ENCODE results near the gene COMTD1.
A peak's percentile ranks its signal among the peaks of the same experiment; 100 is the strongest.
"Not testable (repeated sequence)": the region's sequence is repeated elsewhere in the genome, so short reads cannot be mapped to it uniquely, and the experiment has no call there.

The COMTD1 gene

GRCh38 chr10:75223507-75223906 is 12.2 kb downstream of the COMTD1 start:
- DNase-seq (ENCODE audit: low spot score) (no peak), FAIRE-seq (no peak)

GRCh38 chr10:75221492-75221891 is 14.3 kb downstream of the COMTD1 start:
- not testable (repeated sequence) for DNase-seq (ENCODE audit: low spot score); FAIRE-seq

DNA sequence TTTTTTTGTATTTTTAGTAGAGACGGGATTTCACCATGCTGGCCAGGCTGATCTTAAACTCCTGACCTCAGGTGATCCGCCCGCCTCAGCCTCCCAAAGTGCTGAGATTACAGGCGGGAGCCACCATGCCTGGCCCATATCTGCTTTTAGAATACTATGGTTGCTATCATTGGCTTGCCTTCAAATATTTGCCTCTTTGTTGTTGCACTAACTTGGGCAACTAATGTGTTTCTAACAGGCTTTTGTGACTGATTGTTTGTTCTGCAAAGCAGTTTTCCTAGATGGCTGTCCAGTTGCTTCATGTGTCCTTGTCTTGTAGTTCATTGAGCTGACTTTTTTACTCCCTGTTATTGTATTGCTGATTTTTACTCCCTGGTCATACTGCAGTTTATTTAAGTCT is 15.5 kb downstream of the COMTD1 start:
- no peak for FAIRE-seq
- DNase-seq (ENCODE audit: low spot score): no peak

DNA sequence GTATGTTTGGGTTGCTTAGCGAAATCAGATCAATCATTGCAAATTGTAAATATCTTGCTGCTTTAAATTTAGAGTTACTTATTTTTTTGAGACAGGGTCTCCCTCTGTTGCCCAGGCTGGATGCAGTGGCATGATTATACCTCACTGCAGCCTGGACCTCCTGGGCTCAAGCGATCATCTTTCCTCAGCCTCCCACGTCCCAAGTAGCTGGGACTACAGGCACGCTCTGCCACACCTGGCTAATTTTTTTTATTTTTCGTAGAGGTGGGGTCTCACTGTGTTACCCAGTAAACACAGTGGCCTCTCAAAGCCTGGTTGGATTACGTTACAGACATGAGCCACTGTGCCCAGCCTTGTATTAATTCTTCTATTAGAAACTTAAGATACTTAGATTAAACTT is 23.4 kb downstream of the COMTD1 start:
- FAIRE-seq (no peak), DNase-seq (ENCODE audit: low spot score) (no peak)

DNA sequence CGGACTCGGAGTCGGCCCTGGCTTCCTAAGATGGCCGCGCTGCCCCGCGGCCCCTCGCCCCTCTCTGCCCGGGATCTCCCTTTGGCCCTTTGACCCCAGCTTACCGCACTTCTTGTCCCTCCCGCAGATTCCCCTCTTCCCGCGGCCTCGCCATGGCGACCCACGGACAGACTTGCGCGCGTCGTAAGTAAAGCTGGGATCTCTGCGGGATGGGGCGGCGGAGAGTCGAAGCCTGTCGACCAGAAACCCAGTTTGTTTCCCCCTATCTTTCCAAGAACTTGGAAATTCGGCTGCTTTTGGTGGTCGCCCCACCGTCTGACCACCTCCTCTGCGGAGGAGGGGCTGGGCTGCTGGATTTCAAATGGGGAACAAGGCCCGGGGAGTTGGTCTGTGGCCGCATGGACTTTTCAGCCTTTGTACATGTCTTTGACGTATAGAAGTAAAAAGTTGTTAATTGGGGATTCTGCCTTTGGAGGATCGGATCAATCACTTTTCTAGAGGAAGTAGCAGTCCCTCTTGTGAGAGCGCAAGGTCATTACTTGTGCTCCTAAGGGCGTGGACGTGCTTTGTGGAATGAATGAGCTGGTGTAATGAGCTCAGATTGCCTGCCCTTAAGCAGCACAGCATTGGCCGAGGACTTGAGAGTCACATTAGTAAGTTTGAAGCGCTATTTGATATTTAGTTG is 24.6 kb downstream of the COMTD1 start:
- FAIRE-seq (no peak), DNase-seq (ENCODE audit: low spot score) (peak; percentile 53)

- FAIRE-seq (no peak), DNase-seq (ENCODE audit: low spot score) (peak; percentile 74)
These were observed 25.3 kb downstream of the COMTD1 start, which contains the start of gene VDAC2 for GRCh38 chr10:75210282-75211006. VDAC2 (plus strand) TSS chr10:75210796; CDS start chr10:75211159, 363 bp downstream.

GRCh38 chr10:75209921-75210281 is 25.9 kb downstream of the COMTD1 start:
- DNase-seq (ENCODE audit: low spot score): peak; percentile 61
- no peak for FAIRE-seq

- FAIRE-seq: no peak
These were observed 26.5 kb downstream of the COMTD1 start for GRCh38 chr10:75209086-75209920.

GRCh38 chr10:75208181-75208580 is 27.6 kb downstream of the COMTD1 start:
- FAIRE-seq (no peak), DNase-seq (ENCODE audit: low spot score) (no peak)

More at GRCh38 chr10:75209086-75209920, 26.5 kb downstream of the COMTD1 start:
- DNase-seq (ENCODE audit: low spot score): no peak

DNA sequence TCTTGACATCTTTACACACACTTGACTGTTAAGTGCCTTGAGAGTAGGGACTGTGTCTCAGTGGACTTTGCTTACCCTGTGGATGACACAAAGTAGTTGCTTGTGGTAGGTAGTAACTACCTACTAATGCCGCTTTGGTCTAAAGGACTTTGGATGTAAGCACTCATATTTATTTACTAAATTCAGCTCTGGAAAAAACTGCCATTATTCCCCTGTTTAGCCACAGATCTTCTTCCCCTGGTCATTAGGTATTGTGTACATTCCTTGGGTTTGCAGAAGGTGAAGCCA is 28.0 kb downstream of the COMTD1 start:
- DNase-seq (ENCODE audit: low spot score) (no peak), FAIRE-seq (no peak)

DNA sequence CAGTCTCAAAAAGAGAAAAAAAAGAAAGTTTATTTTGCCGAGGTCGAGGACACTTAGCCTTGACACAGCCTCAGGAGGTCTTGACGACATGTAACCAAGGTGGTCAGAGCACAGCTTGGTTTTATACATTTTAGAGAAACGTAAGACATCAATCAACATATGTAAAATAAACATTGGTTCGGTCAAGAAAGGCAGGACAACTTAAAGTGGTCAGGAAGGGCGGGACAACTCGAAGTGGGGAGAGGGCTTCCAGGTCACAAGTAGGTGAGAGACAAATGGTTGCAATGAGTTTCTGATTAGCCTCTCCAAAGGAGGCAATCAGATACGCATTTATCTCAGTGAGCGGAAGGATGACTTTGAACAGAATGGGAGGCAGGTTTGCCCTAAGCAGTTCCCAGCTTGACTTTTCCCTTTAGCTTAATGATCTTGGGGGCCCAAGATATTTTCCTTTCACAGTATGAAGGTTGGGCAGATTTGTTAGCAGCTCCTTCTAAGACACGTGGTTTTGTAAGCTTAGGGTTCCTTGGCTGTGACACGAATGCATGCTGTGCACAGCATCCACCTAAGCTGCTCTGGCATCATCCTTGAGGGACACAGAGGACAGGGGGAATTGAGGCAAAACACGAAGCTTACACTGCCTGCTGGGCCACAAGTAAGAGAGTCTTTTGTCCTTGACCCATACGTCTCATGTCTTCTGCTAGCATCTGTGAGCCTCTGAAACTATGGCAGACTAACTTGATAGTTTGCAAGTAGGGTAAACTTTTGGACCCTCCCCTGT is 28.5 kb downstream of the COMTD1 start:
- DNase-seq (ENCODE audit: low spot score) (no peak), FAIRE-seq (no peak)

GRCh38 chr10:75206638-75207037 is 29.1 kb downstream of the COMTD1 start:
- DNase-seq (ENCODE audit: low spot score); FAIRE-seq: not testable (repeated sequence)

GRCh38 chr10:75205908-75206307 is 29.8 kb downstream of the COMTD1 start:
- DNase-seq (ENCODE audit: low spot score): no peak

GRCh38 chr10:75203724-75204123 is 32.0 kb downstream of the COMTD1 start:
- FAIRE-seq: no peak

More at GRCh38 chr10:75205908-75206307, 29.8 kb downstream of the COMTD1 start:
- no peak for FAIRE-seq

GRCh38 chr10:75203046-75203620 is 32.6 kb downstream of the COMTD1 start:
- not testable (repeated sequence) for FAIRE-seq; DNase-seq (ENCODE audit: low spot score)

More at GRCh38 chr10:75203724-75204123, 32.0 kb downstream of the COMTD1 start:
- no peak for DNase-seq (ENCODE audit: low spot score)

GRCh38 chr10:75202321-75203045 is 33.3 kb downstream of the COMTD1 start:
- FAIRE-seq: no peak

GRCh38 chr10:75201793-75202307 is 33.9 kb downstream of the COMTD1 start:
- DNase-seq (ENCODE audit: low spot score) (peak; percentile 15), FAIRE-seq (no peak)

More at GRCh38 chr10:75202321-75203045, 33.3 kb downstream of the COMTD1 start:
- peak; percentile 17 for DNase-seq (ENCODE audit: low spot score)

GRCh38 chr10:75199949-75200348 is 35.8 kb downstream of the COMTD1 start:
- FAIRE-seq; DNase-seq (ENCODE audit: low spot score): not testable (repeated sequence)

DNA sequence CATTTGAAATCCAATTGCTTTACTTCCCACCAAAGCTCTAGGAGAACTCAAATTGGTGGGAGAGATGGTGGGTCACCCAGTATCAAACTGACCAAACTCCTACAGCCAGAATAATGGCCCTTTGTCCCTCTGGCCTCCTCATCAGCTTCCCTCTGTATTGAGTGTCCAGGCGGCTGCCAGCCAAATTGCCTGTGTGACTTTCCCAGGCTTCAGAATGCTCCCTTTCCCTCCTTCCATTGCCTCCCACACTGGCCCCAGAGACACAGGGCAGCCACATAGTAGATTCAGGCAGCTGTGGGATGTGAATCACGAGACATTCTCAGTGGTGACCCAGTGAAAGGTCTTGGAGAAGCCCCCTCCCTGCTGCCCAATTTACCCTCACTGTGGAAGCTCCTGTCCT is 37.9 kb downstream of the COMTD1 start:
- DNase-seq (ENCODE audit: low spot score): no peak
- no peak for FAIRE-seq

- no peak for FAIRE-seq
- no peak for DNase-seq (ENCODE audit: low spot score)
These were observed 38.7 kb downstream of the COMTD1 start for GRCh38 chr10:75197066-75197465.
